GM18502 (cell line): ENCODE data around the gene LGALS4.
"Not testable (repeated sequence)": the region's sequence is repeated elsewhere in the genome, so short reads cannot be mapped to it uniquely, and the experiment has no call there.

Source experiments
- ATAC-seq: cut with Tn5 transposase; IDR thresholded peaks from one replicate; pipeline ENCODE4 v1.9.1; 2021; ENCODE audit warnings: mild to moderate bottlenecking; ENCODE audit not compliant: unreplicated experiment, poor library complexity

The LGALS4 gene

DNA sequence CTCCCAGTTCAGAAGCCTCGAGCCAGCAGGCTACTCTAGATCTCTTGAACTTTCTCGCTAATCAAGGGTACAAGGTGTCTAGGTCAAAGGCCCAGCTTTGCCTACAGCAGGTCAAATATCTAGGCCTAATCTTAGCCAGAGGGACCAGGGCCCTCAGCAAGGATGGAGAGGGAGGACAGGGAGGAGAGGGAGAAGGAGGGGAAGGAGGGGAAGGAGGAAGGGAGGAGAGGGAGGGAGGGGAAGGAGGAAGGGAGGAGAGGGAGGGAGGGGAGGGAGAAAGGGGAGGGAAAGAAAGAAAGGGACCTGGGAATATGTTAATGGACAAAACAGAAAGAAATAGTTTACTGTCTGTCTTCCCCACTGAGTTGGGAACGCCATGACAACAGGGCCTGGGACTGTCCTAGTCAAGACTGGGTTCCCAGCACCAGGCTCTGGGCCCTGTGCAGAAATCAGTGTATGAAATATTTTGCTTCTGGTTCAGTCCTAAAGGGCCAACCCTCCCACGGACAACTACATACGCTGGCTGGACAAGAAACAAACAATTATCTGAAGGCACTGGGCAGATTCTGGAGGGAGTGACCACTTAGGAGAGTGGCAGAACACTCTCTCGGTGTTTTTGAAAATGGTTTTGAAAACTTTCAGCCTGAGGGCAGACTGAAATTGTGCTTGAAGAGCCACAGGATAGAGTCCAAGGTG is 14.3 kb upstream of the LGALS4 start:
- no peak for ATAC-seq

DNA sequence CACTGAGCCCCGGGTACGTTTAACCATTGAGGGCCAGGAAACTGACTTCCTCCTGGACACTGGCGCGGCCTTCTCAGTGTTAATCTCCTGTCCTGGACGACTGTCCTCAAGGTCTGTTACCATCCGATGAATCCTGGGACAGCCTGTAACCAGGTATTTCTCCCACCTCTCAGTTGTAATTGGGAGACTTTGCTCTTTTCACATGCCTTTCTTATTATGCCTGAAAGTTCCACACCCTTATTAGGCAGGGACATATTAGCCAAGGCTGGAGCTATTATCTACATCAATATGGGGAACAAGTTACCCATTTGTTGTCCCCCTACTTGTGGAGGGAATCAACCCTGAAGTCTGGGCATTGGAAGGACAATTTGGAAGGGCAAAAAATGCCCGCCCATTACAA is 13.2 kb upstream of the LGALS4 start:
- not testable (repeated sequence) for ATAC-seq

DNA sequence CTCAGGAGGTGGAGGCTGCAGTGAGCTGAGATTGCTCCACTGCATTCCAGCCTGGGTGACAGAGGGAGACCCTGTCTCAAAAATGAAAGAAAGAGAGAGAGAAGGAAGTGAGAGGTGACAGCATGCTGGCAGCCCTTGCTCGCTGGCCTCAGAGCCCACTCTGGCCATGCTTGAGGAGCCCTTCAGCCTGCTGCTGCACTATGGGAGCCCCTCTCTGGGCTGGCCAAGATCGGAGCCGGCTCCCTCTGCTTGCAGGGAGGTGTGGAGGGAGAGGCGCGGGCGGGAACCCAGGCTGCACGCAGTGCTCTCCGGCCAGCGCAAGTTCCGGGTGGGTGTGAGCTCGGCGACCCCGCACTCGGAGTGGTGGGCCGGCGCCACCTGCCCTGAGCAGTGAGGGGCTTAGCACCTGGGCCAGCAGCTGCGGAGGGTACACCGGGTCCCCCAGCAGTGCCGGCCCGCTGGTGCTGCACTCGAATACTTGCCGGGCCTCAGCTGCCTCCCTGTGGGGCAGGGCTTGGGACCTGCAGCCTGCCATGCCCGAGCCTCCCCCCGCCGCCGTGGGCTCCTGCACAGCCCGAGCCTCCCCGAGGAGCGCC is 8.6 kb upstream of the LGALS4 start:
- ATAC-seq = not testable (repeated sequence)

DNA sequence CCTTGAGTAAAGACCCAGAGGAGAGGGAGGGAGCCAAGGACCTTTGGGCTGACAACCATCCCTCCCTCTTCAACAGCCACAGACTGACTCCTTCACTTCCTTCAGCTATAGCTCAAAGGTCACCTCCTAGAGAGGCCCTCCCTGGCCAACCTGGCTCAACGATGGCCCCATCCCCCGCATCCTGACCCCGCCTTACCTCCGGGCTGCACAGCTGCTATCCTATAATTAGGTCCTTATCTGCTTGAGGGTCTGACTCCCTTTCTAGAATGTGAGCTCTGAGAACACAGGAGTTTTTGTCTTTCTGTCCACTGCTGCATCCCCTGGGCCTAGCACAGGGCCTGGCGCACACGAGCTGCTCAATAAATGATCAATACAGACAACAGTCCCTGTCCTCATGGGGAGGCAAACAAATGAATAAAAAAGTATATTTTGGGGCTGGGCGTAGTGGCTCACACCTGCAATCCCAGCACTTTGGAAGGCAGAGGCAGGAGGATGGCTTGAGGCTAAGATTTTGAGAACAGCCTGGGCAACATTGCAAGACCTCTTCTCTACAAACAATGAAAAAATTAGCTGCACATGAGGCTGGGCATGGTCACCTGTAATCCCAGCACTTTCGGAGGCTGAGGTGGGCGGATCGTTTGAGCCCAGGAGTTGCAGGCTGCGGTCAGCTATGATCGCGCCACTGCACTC is 6.6 kb upstream of the LGALS4 start:
- no peak for ATAC-seq

DNA sequence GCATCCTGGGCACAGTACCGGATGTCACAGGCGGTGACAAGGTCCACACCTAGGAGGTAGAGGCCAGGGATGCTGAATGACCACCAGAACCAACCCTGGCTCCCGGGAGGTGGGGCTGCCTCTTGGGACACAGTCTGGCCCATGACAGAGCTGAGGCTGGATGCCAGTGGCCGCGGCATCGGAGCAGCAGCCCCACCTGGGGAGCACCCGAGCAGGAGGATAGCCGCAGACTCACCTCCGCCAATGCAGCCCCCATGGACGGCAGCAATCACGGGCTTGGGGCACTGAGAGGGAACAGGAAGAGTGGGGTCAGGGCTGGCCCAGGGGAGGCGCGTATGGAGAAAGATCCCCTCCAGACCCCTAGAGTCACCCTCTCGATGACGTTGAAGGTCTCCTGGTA is 4.3 kb upstream of the LGALS4 start:
- ATAC-seq = no peak

DNA sequence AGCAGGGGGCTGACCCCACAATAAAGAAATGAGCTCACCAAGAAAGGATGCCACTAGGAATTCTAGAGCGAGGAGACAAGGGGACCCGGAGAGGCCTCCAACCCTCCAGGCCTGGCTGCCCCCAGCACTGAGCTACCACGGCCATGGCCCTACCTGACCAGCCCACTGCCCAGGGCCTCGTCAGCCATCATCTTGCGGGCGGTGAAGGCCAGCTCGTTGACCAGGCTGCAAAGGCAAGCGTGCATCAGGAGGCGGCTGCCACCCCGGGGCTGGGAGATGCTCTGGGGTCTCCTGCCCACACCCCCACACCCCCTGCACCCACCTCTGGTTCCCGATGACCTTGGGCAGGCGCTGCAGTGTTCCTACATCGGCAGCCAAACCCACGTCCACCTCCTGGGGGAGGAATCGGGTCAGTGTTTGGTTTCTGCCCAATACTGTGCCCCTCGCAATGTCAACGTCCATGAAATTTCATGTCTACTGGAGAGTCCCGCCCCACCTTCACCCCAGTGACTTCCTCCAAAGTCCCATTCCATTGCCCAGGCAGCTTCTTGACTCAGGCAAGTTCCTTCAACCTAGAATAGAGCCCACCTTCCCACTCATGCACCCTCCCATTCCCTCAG is 3.5 kb upstream of the LGALS4 start:
- no peak for ATAC-seq

DNA sequence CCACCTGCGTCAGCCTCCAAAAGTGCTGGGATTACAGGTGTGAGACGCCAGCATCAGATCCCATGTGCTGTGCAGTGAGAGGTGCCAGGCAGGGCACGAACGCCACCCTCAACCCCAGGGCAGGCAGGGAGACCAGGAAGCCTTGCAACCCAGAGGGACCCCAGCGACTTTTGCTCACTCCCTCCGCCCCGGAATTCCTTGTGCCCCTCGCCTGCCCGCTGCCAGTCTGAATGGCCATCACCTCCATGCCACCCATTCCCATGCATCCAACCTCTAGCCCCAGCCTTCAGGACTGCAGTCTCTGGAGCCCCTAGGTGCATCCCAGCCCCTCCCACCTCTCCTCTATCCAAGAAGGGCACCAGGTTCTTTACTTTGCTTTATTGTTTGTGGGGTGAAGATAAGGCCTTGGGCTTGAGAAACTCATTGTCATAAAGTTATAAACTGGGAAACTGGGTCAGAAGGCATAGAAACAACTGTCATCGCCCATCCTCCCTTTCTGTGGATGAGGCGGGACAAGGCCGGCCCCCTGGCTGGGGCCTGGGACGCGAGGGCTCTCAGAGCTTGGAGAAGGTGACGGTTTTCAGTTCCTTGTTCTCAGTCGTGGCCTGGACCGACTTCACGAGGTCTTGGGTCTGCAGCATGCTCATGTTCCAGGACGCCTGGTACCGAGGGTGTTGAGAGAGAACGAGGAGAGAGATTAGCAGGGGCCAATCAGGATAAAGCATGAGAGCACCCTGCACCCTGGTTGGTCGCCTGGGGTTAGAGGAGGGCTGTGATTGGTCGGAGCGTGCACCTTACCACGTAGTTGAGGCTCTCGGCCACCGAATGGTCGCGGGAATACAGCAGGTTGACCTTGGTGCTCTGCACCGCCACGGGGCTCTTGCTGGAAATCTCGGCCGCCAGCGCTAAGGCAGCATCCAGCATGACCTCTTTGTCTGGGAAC is 2.6 kb upstream of the LGALS4 start:
- no peak for ATAC-seq

DNA sequence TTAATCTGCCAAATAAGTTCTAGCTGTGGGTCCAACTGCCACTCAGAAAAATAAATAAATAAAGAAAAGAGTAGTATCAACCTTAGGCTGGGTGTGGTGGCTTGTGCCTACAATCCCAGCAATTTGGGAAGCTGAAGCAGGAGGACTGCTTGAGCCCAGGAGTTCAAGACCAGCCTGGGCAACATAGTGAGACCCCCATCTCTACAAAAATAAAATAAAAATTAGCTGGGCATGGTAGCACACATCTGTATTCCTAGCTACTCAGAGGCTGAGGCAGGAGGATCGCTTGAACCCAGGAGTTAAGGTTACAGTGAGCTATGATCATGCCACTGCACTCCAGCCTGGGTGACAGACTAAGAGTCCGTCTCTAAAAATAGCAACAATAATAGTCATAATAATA is 1.2 kb upstream of the LGALS4 start:
- not testable (repeated sequence) for ATAC-seq

DNA sequence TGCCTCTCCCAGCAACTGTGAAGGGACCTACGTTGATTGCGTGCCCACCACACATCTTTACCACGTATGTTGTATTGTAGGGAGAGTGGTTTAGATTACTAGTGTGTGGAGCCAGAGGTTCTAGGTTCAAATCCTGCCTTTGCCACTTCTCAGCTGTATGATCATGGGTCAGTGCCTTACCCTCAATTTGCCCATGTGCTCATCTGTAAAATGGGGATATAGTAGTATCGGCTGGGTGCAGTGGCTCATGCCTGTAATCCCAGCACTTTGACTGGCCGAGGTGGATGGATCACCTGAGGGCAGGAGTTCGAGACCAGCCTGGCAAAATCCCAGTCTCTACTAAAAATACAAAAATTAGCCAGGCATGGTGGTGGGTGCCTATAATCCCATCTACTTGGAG is 578 bp upstream of the LGALS4 start:
- ATAC-seq = no peak

DNA sequence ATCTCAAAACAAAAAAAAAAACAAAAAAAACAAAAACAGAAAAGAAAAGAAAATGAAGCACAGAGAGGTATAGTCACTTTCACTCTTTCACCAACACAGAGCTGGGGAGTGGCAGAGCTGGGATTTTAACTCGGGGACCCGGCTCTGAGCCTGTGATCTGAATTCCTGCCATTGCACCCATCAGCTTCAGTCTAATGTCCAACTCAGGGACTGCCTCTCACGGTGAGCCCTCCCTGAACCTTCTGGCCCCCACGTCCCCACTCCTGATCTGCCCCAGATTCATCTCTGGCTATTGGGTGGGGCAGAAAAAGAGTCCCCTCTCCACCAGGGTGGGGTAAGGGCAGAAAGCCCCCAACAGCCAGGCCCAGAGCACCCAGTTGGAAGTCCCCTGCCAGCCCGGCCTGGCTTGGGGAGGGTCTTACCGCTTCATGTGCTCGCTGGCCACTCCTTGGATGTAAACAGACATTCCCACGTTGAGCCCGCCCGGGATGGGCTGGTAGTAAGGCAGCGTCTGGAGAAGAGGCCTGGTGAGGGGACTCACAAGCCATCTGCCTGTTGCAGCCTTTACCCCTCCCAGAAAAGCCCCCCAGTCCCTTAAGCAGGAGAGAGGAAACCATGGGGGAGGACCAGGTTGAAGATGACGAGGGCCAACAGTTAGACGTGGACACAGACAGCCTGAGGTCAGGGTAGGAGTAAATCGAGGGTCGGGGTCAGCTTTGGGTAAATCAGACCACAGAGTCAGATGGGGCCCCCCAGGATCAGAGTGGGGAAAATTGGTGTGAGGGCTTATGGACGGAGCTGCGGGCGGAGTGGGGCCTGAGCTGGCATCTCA is 520 bp downstream of the LGALS4 start:
- no peak for ATAC-seq

DNA sequence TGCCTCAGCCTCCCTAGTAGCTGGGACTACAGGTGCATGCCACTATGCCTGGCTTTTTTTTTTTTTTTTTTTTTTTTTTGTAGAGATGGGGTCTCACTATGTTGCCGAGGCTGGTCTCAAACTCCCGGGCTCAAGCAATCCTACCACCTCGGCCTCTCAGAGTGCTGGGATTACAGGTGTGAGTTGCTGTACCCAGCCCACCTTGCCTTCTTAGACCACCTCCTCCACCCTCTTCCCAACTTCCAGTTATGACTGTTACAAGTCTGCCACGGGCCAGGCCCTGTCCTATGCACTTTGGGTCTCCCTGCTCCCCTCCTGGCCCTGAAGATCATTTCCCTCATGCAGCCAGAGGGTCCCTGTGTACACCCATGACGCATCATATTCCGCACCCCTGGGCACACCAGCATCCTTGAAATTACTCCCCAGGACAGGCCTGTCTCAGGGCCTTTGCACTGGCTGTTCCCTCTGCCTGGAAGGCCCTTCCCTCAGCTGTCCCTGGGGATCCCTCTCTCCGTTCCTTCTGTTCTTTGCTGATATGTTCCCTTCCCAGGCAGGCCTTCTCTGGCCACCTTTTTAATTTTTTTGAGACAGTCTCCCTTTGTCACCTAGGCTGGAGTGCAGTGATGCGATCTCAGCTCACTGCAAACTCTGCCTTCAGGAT is 3.0 kb downstream of the LGALS4 start:
- ATAC-seq = no peak

DNA sequence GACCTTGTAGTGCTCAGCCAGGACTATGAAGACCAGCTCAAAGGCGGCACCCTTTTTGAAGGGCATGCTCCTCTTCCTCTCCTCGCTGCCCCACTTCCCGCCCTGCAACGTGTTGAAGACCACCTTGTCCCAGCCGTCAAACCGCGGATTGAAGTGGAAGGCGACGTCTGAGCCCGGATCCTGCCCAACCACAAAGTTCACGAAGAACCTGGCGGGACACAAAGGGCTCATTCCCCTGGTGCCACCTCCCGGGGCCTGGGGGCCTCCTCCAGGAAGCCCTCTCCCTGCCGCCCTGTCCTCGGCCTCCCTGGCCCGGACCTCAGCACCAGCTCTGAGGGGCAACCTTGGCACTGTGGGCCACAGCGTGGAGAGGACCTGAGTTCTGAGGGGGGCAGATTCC is 4.0 kb downstream of the LGALS4 start:
- ATAC-seq = no peak

DNA sequence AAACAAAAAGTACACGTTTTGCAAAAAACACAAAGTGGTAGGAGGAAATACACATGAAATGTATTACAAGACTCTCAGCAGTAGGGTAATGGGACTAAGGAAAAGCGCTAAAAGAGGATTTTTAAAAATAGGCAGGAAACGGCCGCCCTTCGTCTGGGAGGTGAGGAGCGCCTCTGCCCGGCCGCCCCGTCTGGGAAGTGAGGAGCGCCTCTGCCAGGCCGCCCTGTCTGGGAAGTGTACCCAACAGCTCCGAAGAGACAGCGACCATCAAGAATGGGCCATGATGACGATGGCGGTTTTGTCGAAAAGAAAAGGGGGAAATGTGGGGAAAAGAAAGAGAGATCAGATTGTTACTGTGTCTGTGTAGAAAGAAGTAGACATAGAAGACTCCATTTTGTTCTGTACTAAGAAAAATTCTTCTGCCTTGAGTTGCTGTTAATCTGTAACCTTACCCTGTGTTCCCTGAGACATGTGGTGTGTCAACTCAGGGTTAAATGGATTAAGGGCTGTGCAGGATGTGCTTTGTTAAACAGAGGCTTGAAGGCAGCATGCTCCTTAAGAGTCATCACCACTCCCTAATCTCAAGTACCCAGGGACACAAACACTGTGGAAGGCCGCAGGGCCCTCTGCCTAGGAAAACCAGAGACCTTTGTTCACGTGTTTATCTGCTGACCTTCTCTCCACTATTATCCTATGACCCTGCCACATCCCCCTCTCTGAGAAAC is 5.2 kb downstream of the LGALS4 start:
- ATAC-seq = not testable (repeated sequence)

DNA sequence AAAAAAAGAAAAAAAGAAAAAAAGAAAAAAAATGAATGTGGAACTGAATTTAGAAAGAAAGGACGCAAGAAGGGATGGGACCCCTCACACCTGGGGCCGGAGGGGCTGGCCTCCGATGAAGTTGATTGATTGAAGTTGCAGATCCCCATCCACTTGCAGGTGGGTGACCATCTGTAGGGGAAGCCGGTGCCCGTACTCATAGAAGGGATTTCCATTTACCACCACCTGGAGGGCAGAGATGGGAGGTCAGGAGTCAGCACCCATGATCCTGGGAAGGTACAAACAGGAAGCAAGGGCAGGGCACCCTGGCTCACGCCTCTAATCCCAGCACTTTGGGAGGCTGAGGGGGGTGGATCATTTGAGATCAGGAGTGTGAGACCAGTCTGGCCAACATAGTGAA is 6.4 kb downstream of the LGALS4 start:
- ATAC-seq = no peak

DNA sequence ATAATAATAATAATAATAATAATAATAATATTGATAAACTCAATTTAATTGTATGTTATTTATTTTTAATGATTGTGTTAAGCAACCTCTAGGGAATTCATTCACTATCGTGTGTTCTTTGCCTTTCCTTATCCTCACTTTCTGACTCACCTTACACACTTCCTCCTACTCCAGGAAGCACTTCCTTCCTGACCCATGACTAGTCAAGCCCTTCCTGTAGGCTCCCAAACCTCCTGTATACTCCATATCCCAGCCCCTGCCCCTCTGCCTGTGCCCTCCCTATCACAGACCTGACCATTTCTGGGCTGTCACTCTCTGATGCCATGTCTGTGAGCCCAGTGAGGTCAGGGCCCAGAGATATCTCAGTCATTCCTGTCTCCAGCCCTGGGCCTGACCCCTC is 7.6 kb downstream of the LGALS4 start:
- no peak for ATAC-seq

DNA sequence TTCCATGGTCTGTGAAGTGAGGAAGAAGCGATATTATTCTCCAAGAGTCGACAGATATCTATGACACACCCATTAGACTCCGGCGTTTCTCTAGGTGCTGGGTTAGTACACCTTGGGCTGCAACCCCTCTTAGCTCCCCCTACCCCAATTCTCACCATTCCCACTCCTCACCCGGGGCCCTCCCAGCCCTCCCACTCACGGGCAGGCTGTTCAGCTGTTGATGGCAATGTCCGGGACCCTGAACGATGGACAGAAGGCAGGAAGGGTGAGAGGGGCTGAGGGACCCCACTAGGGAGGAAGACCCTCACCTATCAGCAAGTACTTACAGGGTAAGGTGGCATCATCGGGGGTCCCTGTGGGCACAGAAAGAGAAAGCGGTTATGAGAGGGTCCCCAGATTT is 9.2 kb downstream of the LGALS4 start:
- ATAC-seq = no peak

DNA sequence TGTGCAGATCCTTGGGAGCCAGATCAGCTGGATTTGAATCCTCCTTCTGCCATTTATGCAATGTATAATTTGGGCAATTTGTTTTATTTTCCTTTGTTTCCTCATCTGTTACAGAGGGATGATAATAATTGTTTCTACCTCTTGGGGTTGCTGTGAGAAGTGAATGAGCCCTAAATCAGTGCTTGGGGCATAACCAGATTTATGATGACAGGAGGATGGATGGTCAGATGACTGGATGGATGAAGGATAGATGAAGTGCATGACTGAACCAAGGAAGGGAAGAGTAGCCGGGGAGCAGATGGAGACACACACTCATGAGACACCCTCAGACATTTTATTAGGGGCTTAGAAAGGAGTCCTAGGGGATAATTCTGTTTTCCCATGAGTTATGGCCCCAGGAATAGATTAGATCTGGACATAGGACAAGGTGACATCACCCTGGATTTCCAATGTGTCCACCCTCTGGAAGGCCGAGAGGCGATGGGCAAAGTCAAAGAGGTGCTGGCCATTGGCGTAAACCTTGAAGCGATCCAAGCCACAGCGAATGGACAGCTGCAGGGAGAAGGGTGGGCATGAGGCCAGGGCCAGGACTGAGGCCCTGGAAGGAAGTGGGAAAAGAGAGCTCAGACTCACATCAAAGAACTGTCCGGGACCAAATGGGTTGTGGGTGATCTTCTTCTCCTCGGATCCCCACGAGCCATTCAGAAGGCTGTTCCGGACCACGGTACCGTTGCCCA is 11.2 kb downstream of the LGALS4 start:
- ATAC-seq = no peak
